GM18870 (cell line): ENCODE measurements around the gene SGMS2.
A peak's percentile ranks its signal among the peaks of the same experiment; 100 is the strongest.

Source experiments
- ATAC-seq: cut with Tn5 transposase; IDR thresholded peaks from one replicate; pipeline ENCODE4 v1.9.1; 2021; ENCODE audit warnings: moderate library complexity; ENCODE audit not compliant: unreplicated experiment

SGMS2 gene

GRCh38 chr4:107824350-107825071, at the start of gene SGMS2:
Gene SGMS2 (plus strand): TSS chr4:107824932. CDS start chr4:107895554, 70,622 bp downstream.
- ATAC-seq: peak; percentile 60

GRCh38 chr4:107777890-107778289, 46.8 kb upstream of the SGMS2 start:
- ATAC-seq: no peak

- no peak for ATAC-seq
These were observed 45.8 kb upstream of the SGMS2 start for GRCh38 chr4:107778784-107779530.

GRCh38 chr4:107780665-107781064, 44.1 kb upstream of the SGMS2 start:
- ATAC-seq: no peak

GRCh38 chr4:107791902-107792301, 32.8 kb upstream of the SGMS2 start:
- ATAC-seq: no peak

- no peak for ATAC-seq
These were observed 32.0 kb upstream of the SGMS2 start for GRCh38 chr4:107792711-107793110.

- ATAC-seq: no peak
These were observed 30.7 kb upstream of the SGMS2 start for GRCh38 chr4:107793996-107794395.

- no peak for ATAC-seq
These were observed 24.9 kb upstream of the SGMS2 start for GRCh38 chr4:107799669-107800450.

GRCh38 chr4:107800706-107801105, 24.0 kb upstream of the SGMS2 start:
- no peak for ATAC-seq

- ATAC-seq: no peak
These were observed 22.9 kb upstream of the SGMS2 start for GRCh38 chr4:107801766-107802211.

GRCh38 chr4:107804956-107805355, 19.8 kb upstream of the SGMS2 start:
- ATAC-seq: no peak

GRCh38 chr4:107806196-107806595, 18.5 kb upstream of the SGMS2 start:
- no peak for ATAC-seq

- no peak for ATAC-seq
These were observed 16.2 kb upstream of the SGMS2 start for GRCh38 chr4:107808572-107808971.

- ATAC-seq: no peak
These were observed 15.5 kb upstream of the SGMS2 start for GRCh38 chr4:107809210-107809609.

- ATAC-seq: no peak
These were observed 10.0 kb upstream of the SGMS2 start for GRCh38 chr4:107814758-107815157.

- ATAC-seq: no peak
These were observed 9.6 kb upstream of the SGMS2 start for GRCh38 chr4:107815158-107815557.

- peak; percentile 82 for ATAC-seq
These were observed 6.3 kb upstream of the SGMS2 start for GRCh38 chr4:107818301-107818910.

- no peak for ATAC-seq
These were observed 822 bp upstream of the SGMS2 start for GRCh38 chr4:107823870-107824349.

GRCh38 chr4:107825072-107825824, 516 bp downstream of the SGMS2 start:
- peak; percentile 21 for ATAC-seq

GRCh38 chr4:107826421-107826980, 1.8 kb downstream of the SGMS2 start:
- ATAC-seq: no peak
